Measurements from ENCODE around the gene MOG. TPM values are rescaled to one million over a fixed set of nuclear protein-coding genes. Genes with fewer than 3 reads are reported as not detected.

The MOG gene
- polyA plus RNA-seq, 2 of the 4 experiments (the other 2 are of a cell fraction): not detected

DNA sequence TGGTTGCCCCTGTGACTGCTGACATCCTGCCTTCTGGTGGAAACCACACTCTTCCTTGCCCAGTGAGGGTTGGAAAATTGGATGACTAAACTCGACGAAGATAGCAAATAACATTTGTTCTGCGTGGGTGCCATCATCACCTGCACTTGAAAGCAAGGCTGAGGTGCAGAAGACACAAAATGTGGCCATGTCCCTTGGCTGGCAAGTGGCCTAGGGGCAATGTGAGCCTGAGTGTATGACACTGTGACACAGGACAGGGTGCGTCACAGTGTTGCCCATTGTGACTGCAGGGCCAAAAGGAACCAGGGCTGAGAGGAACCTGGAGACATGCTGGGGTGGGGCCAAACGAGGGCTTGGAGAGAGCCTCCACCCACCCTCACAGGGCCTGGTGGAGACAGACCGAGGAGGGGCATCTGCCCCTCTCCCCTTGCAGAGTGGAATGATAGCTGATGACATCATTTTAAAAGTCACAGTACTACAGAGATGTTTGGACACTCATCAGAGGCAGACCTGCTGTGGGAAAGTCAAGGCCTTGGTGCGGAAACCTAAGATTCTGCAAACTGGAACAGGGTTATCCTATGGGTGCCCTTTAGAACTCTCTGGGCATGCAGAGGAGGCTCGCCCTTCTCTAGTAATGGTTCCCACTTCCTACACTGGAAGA lies 53.5 kb downstream of the MOG start:
- WGBS (ENCODE audit: missing lambda C conversion rate): 61% methylated on average over 7 of the region's 8 CpGs
- Histone ChIP-seq H3K27ac (no peak overlapping the region), H3K4me3 (no peak overlapping the region), H3K9me3 (no peaks in the 10 kb centered on the region; the same call in 2 of the 3 replicates), H3K4me2 (no peak overlapping the region), H3K4me1 (no peaks in the 10 kb centered on the region)
- ChIA-PET POLR2A (no interaction called here), CTCF (interaction anchor here (0.6 to 3.1 kb wide), 3 partner anchors 12 to 43 kb away, joined by 3 to 8 read pairs (median 3); no protein-coding TSS in a partner anchor)
- no peak for DNase-seq (ENCODE audit: low read depth in 1 of 2, low spot score in 1 of 2)
- FAIRE-seq: no peak
- no peak for TF ChIP-seq ZC3H11A (IDR thresholded peaks at IDR 0.05)
- no peak for TF ChIP-seq ESRRA (IDR thresholded peaks at IDR 0.05; ENCODE audit: borderline replicate concordance, low read length)
- TF ChIP-seq, protein P1, sequence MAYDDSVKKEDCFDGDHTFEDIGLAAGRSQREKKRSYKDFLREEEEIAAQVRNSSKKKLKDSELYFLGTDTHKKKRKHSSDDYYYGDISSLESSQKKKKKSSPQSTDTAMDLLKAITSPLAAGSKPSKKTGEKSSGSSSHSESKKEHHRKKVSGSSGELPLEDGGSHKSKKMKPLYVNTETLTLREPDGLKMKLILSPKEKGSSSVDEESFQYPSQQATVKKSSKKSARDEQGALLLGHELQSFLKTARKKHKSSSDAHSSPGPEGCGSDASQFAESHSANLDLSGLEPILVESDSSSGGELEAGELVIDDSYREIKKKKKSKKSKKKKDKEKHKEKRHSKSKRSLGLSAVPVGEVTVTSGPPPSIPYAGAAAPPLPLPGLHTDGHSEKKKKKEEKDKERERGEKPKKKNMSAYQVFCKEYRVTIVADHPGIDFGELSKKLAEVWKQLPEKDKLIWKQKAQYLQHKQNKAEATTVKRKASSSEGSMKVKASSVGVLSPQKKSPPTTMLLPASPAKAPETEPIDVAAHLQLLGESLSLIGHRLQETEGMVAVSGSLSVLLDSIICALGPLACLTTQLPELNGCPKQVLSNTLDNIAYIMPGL (CRISPR knock-in tag; IDR thresholded peaks at IDR 0.05; ENCODE audit: borderline replicate concordance): no peak
- TF ChIP-seq FOXS1 (CRISPR knock-in tag; IDR thresholded peaks at IDR 0.05): no peak
- TF ChIP-seq JUN (IDR thresholded peaks at IDR 0.05): no peak
- TF ChIP-seq CHD2 (IDR thresholded peaks at IDR 0.05; ENCODE audit: low read length, partially characterized antibody): no peak
- TF ChIP-seq BHLHE40 (IDR thresholded peaks at IDR 0.05; ENCODE audit: low read depth, low read length): no peak
- no peak for TF ChIP-seq ZSCAN20 (CRISPR knock-in tag; IDR thresholded peaks at IDR 0.05)
- no peak for TF ChIP-seq USF2 (IDR thresholded peaks at IDR 0.05)
- no peak for TF ChIP-seq TP53 (CRISPR knock-in tag; IDR thresholded peaks at IDR 0.05)
- TF ChIP-seq EHMT2 (IDR thresholded peaks at IDR 0.05; ENCODE audit: low read depth): no peak
- no peak for TF ChIP-seq PBX3 (IDR thresholded peaks at IDR 0.05)
- no peak for TF ChIP-seq HOXB13 (CRISPR knock-in tag; IDR thresholded peaks at IDR 0.05; ENCODE audit: low read depth)
- TF ChIP-seq E2F6 (IDR thresholded peaks at IDR 0.05; ENCODE audit: borderline replicate concordance, low read depth): no peak
- TF ChIP-seq HOXB5 (CRISPR knock-in tag; IDR thresholded peaks at IDR 0.05): no peak
- TF ChIP-seq POLR2AphosphoS2 (conservative IDR thresholded peaks at IDR 0.05; ENCODE audit: low read length): no peak
- no peak for TF ChIP-seq EHF (CRISPR knock-in tag; IDR thresholded peaks at IDR 0.05)
- TF ChIP-seq, protein P2, sequence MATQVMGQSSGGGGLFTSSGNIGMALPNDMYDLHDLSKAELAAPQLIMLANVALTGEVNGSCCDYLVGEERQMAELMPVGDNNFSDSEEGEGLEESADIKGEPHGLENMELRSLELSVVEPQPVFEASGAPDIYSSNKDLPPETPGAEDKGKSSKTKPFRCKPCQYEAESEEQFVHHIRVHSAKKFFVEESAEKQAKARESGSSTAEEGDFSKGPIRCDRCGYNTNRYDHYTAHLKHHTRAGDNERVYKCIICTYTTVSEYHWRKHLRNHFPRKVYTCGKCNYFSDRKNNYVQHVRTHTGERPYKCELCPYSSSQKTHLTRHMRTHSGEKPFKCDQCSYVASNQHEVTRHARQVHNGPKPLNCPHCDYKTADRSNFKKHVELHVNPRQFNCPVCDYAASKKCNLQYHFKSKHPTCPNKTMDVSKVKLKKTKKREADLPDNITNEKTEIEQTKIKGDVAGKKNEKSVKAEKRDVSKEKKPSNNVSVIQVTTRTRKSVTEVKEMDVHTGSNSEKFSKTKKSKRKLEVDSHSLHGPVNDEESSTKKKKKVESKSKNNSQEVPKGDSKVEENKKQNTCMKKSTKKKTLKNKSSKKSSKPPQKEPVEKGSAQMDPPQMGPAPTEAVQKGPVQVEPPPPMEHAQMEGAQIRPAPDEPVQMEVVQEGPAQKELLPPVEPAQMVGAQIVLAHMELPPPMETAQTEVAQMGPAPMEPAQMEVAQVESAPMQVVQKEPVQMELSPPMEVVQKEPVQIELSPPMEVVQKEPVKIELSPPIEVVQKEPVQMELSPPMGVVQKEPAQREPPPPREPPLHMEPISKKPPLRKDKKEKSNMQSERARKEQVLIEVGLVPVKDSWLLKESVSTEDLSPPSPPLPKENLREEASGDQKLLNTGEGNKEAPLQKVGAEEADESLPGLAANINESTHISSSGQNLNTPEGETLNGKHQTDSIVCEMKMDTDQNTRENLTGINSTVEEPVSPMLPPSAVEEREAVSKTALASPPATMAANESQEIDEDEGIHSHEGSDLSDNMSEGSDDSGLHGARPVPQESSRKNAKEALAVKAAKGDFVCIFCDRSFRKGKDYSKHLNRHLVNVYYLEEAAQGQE (IDR thresholded peaks at IDR 0.05): no peak
- no peak for TF ChIP-seq MYC (IDR thresholded peaks at IDR 0.05; ENCODE audit: borderline replicate concordance, low read length)
- TF ChIP-seq NR3C1 (IDR thresholded peaks at IDR 0.05): no peak
- no peak for ATAC-seq
